ENCODE data around the gene DLGAP4. TPM values are rescaled to one million over a fixed set of nuclear protein-coding genes. Genes with fewer than 3 reads are reported as not detected.

DLGAP4 gene
- total and polyA plus RNA-seq, 3 experiments from 2014 or later: 15.5 to 19.3 (median 19.1) TPM

- no peaks in the 10 kb centered on the region for H3K36me3 Mint-ChIP-seq
- ChIA-PET POLR2A (no interaction called here), CTCF (no interaction called here)
- Histone ChIP-seq H3K27ac (ENCODE audit: low read depth, low read length) (no peak overlapping the region), H3K9me3 (ENCODE audit: low read length) (no peaks in the 10 kb centered on the region), H3K4me3 (ENCODE audit: low read length) (no peak overlapping the region), H3K36me3 (ENCODE audit: insufficient read depth, low read length) (no peaks in the 10 kb centered on the region), H3K27me3 (ENCODE audit: insufficient read depth, low read length, poor library complexity, severe bottlenecking) (no peaks in the 10 kb centered on the region), H3K4me1 (ENCODE audit: insufficient read depth, low read length) (no peaks in the 10 kb centered on the region)
- H3K9me3 Mint-ChIP-seq: no peaks in the 10 kb centered on the region
- DNase-seq: no peak
- peaks cover 0 to 9% of the 10 kb centered on the region in 2 donors for H3K27me3 Mint-ChIP-seq
- H3K27ac Mint-ChIP-seq: no peak overlapping the region
- no peaks in the 10 kb centered on the region for H3K4me1 Mint-ChIP-seq
- no peak overlapping the region for H3K4me3 Mint-ChIP-seq
Observed at GRCh38 chr20:36266189-36266588, 40.0 kb upstream of the DLGAP4 start.

GRCh38 chr20:36267605-36268381 lies 38.3 kb upstream of the DLGAP4 start:
- H3K27me3 Mint-ChIP-seq: peaks cover 3 to 9% of the 10 kb centered on the region in 2 donors
- no peaks in the 10 kb centered on the region for H3K36me3 Mint-ChIP-seq
- ChIA-PET CTCF (no interaction called here), POLR2A (interaction anchor here (0.6 kb wide), 1 partner anchor 21 kb away, joined by 3 read pairs; no protein-coding TSS in a partner anchor)
- no peaks in the 10 kb centered on the region for H3K36me3 ChIP-seq (ENCODE audit: insufficient read depth, low read length)
- H3K4me3 ChIP-seq (ENCODE audit: low read length): no peak overlapping the region
- no peak overlapping the region for H3K27ac Mint-ChIP-seq
- H3K27ac ChIP-seq (ENCODE audit: low read depth, low read length): no peak overlapping the region
- DNase-seq: no peak
- H3K4me3 Mint-ChIP-seq: no peak overlapping the region
- H3K9me3 ChIP-seq (ENCODE audit: low read length): no peaks in the 10 kb centered on the region
- no peaks in the 10 kb centered on the region for H3K27me3 ChIP-seq (ENCODE audit: insufficient read depth, low read length, poor library complexity, severe bottlenecking)
- H3K9me3 Mint-ChIP-seq: no peaks in the 10 kb centered on the region
- no peaks in the 10 kb centered on the region for H3K4me1 ChIP-seq (ENCODE audit: insufficient read depth, low read length)
- H3K4me1 Mint-ChIP-seq: no peaks in the 10 kb centered on the region

- Mint-ChIP-seq H3K9me3 (no peaks in the 10 kb centered on the region), H3K27ac (no peak overlapping the region), H3K4me3 (no peak overlapping the region), H3K4me1 (no peaks in the 10 kb centered on the region), H3K27me3 (peaks cover 9 to 10% of the 10 kb centered on the region in 2 donors), H3K36me3 (no peaks in the 10 kb centered on the region)
- Histone ChIP-seq H3K4me3 (ENCODE audit: low read length) (no peak overlapping the region), H3K9me3 (ENCODE audit: low read length) (no peaks in the 10 kb centered on the region), H3K4me1 (ENCODE audit: insufficient read depth, low read length) (no peaks in the 10 kb centered on the region), H3K27ac (ENCODE audit: low read depth, low read length) (no peak overlapping the region), H3K27me3 (ENCODE audit: insufficient read depth, low read length, poor library complexity, severe bottlenecking) (no peaks in the 10 kb centered on the region), H3K36me3 (ENCODE audit: insufficient read depth, low read length) (no peaks in the 10 kb centered on the region)
- DNase-seq: no peak
- ChIA-PET CTCF (no interaction called here), POLR2A (interaction anchor here (0.6 kb wide), 1 partner anchor 22 kb away, joined by 3 read pairs; no protein-coding TSS in a partner anchor)
Observed at GRCh38 chr20:36268440-36269342, 37.4 kb upstream of the DLGAP4 start.

GRCh38 chr20:36269507-36269906 lies 36.6 kb upstream of the DLGAP4 start:
- no peak overlapping the region for H3K4me3 Mint-ChIP-seq
- no peaks in the 10 kb centered on the region for H3K4me1 Mint-ChIP-seq
- peaks cover 13 to 15% of the 10 kb centered on the region in 2 donors for H3K27me3 Mint-ChIP-seq
- Histone ChIP-seq H3K27ac (ENCODE audit: low read depth, low read length) (no peak overlapping the region), H3K4me3 (ENCODE audit: low read length) (no peak overlapping the region), H3K36me3 (ENCODE audit: insufficient read depth, low read length) (no peaks in the 10 kb centered on the region), H3K9me3 (ENCODE audit: low read length) (no peaks in the 10 kb centered on the region), H3K27me3 (ENCODE audit: insufficient read depth, low read length, poor library complexity, severe bottlenecking) (no peaks in the 10 kb centered on the region), H3K4me1 (ENCODE audit: insufficient read depth, low read length) (no peaks in the 10 kb centered on the region)
- no peak for DNase-seq
- no peak overlapping the region for H3K27ac Mint-ChIP-seq
- H3K9me3 Mint-ChIP-seq: no peaks in the 10 kb centered on the region
- H3K36me3 Mint-ChIP-seq: no peaks in the 10 kb centered on the region
- CTCF ChIA-PET: no interaction called here
- POLR2A ChIA-PET: no interaction called here

- Histone ChIP-seq H3K36me3 (ENCODE audit: insufficient read depth, low read length) (no peaks in the 10 kb centered on the region), H3K9me3 (ENCODE audit: low read length) (no peaks in the 10 kb centered on the region), H3K27me3 (ENCODE audit: insufficient read depth, low read length, poor library complexity, severe bottlenecking) (no peaks in the 10 kb centered on the region), H3K4me3 (ENCODE audit: low read length) (no peak overlapping the region), H3K4me1 (ENCODE audit: insufficient read depth, low read length) (no peaks in the 10 kb centered on the region), H3K27ac (ENCODE audit: low read depth, low read length) (no peak overlapping the region)
- H3K4me3 Mint-ChIP-seq: no peak overlapping the region
- H3K36me3 Mint-ChIP-seq: no peaks in the 10 kb centered on the region
- DNase-seq: no peak
- peak overlapping the region in 1 of 8 donors; percentile 59 for H3K27ac Mint-ChIP-seq
- H3K9me3 Mint-ChIP-seq: no peaks in the 10 kb centered on the region
- CTCF ChIA-PET: no interaction called here
- POLR2A ChIA-PET: no interaction called here
- H3K4me1 Mint-ChIP-seq: no peaks in the 10 kb centered on the region
- peaks cover 16 to 20% of the 10 kb centered on the region in 2 donors for H3K27me3 Mint-ChIP-seq
Observed at GRCh38 chr20:36270744-36271638, 35.1 kb upstream of the DLGAP4 start.

GRCh38 chr20:36271639-36272546 lies 34.2 kb upstream of the DLGAP4 start:
- no peaks in the 10 kb centered on the region for H3K4me1 ChIP-seq (ENCODE audit: insufficient read depth, low read length)
- H3K27ac ChIP-seq (ENCODE audit: low read depth, low read length): no peak overlapping the region
- H3K4me3 ChIP-seq (ENCODE audit: low read length): no peak overlapping the region
- H3K9me3 ChIP-seq (ENCODE audit: low read length): no peaks in the 10 kb centered on the region
- H3K9me3 Mint-ChIP-seq: no peaks in the 10 kb centered on the region
- no peaks in the 10 kb centered on the region for H3K27me3 ChIP-seq (ENCODE audit: insufficient read depth, low read length, poor library complexity, severe bottlenecking)
- no peaks in the 10 kb centered on the region for H3K36me3 Mint-ChIP-seq
- H3K27ac Mint-ChIP-seq: no peak overlapping the region
- ChIA-PET POLR2A (no interaction called here), CTCF (no interaction called here)
- no peak for DNase-seq
- H3K36me3 ChIP-seq (ENCODE audit: insufficient read depth, low read length): no peaks in the 10 kb centered on the region
- no peak overlapping the region for H3K4me3 Mint-ChIP-seq
- H3K4me1 Mint-ChIP-seq: no peaks in the 10 kb centered on the region
- H3K27me3 Mint-ChIP-seq: peaks cover 16 to 20% of the 10 kb centered on the region in 2 donors

GRCh38 chr20:36272547-36273220 lies 33.5 kb upstream of the DLGAP4 start:
- H3K4me3 Mint-ChIP-seq: no peak overlapping the region
- Histone ChIP-seq H3K9me3 (ENCODE audit: low read length) (no peaks in the 10 kb centered on the region), H3K36me3 (ENCODE audit: insufficient read depth, low read length) (no peaks in the 10 kb centered on the region), H3K27ac (ENCODE audit: low read depth, low read length) (no peak overlapping the region), H3K27me3 (ENCODE audit: insufficient read depth, low read length, poor library complexity, severe bottlenecking) (no peaks in the 10 kb centered on the region), H3K4me1 (ENCODE audit: insufficient read depth, low read length) (no peaks in the 10 kb centered on the region), H3K4me3 (ENCODE audit: low read length) (no peak overlapping the region)
- no peaks in the 10 kb centered on the region for H3K36me3 Mint-ChIP-seq
- H3K4me1 Mint-ChIP-seq: no peaks in the 10 kb centered on the region
- no peak for DNase-seq
- POLR2A ChIA-PET: no interaction called here
- H3K9me3 Mint-ChIP-seq: no peaks in the 10 kb centered on the region
- peaks cover 18 to 21% of the 10 kb centered on the region in 2 donors for H3K27me3 Mint-ChIP-seq
- CTCF ChIA-PET: interaction anchor here (1.3 kb wide), 1 partner anchor 164 kb away, joined by 3 read pairs; no protein-coding TSS in a partner anchor
- no peak overlapping the region for H3K27ac Mint-ChIP-seq
